HG02885 (cell line): ENCODE measurements around the gene ZNF318.

ENCODE experiments used
- ATAC-seq: cut with Tn5 transposase; IDR thresholded peaks from one replicate; pipeline ENCODE4 v1.9.1; 2021; ENCODE audit warnings: mild to moderate bottlenecking; ENCODE audit not compliant: unreplicated experiment, poor library complexity

ZNF318 gene

DNA sequence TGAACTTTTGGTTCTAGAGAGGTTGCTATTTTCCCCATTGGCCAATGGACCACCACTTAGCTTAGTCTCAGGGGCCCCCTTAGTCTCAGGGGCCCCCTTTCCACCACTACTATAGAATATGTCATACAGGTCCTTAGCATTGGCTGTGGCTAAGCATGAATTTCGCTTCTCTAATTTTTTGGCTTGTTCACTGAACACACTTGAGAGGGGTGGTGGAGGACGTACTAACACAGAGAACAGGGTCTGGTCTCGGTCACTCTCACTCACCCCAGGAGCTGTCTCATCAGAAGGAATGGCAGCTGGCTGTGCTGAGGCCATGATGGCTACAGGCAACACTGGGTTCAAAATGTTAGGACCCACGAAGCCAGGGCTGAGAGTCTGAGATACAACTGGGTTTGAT is 30.3 kb downstream of the ZNF318 start:
- ATAC-seq, result peak; percentile 89

DNA sequence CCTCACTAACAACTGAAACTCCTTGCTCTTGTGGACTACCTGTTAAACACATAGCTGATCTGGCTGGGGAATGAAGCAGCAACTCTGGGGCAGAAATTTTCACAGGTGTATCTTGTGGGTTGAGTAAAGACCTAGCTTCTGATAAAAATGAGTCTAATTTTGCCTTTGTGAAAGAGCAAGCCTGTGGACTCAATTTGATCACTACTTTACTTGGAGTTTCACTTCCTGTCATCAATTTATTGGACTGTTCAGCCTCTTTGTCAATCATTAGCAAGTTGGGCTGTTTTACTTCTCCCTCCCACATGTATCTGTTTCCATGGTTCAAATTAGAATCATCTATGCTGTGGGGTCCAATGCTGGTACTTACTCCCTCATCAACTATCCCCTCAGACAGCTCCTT is 31.2 kb downstream of the ZNF318 start:
- peak; percentile 44 for ATAC-seq

DNA sequence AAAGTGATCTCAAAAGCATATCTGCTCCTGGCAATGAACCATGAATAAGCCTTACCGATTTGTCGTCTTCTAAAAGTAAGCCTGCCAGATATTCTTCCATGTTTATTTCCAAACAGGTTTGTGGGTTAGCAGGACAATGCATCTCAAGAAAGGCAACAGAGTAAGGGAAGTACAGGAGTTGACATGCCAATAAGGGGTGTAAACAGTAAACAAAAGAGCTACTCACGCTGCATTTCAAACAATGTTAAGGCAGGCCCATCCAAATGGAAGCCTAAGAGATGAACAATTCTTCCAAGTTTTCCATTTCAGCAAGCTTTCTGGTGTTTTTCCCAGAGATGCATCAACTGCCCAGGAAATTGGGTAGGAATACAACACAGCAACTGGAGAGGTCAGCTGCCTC is 33.1 kb downstream of the ZNF318 start:
- ATAC-seq, result no peak

DNA sequence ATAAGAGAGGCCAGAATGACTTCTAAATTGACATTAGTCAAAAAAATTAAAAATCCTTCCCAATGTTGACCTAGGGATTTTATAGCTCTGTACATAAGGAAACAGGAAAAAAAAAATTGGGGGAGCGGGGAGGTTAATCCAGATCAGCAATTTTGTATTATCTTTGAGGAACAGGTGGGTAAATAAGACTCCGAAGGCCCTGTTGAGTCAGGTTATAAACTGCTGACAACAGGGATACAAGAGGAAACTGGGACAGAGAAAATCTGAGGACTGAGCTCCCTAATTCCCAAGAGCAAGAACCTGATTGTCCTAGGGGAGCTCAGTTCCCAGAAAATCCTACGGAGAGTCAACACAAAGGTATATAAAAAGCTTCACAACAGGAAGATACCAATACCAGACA is 34.0 kb downstream of the ZNF318 start:
- ATAC-seq, result no peak

DNA sequence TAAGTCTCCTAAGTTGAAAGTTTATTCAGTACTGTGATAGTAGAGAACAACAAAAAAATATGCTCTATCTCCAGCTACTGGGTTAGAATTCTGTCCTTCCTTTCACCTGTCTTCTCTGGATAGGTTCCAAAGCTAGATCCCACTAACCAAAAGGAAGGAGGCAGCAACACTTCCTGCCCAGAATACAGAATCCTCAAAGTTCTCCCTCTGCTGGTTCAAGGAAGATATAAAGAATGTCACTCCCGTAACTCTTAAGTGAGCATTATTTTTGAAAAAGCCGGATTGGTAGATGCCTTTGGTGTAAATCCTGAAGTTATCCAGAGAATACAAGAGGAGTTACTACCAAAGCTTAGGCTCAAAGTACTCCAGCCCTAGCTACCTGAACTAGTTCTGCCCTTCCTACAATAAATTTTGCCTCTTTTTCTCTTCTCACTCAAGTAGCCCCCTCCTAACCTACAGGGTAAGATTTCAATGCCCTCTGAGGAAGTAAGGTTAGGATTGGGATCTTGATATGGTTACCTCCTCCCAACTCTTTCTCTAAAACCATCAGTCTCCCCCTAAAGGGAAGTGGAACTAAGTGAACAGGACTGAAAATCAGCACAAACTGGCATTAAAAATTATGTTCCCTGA is 34.9 kb downstream of the ZNF318 start:
- no peak for ATAC-seq

DNA sequence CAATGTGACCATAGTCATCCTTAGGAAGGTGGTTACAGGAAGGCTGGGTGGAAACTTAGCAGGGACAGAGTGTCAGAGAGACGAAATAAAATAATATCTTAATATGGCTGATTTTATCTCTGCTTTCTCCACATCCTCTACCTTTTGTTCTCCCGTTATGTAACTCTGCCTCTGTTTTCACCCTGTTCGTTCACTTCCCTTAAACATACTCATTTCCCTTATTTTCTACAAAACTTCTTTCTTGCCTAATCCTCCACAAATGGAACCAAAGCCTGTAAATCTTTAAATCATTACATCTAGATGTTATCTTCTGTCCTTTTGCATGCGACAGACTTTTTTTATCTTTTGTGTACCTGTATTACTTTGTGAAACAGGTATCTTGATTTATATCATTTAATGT is 37.6 kb downstream of the ZNF318 start:
- no peak for ATAC-seq

DNA sequence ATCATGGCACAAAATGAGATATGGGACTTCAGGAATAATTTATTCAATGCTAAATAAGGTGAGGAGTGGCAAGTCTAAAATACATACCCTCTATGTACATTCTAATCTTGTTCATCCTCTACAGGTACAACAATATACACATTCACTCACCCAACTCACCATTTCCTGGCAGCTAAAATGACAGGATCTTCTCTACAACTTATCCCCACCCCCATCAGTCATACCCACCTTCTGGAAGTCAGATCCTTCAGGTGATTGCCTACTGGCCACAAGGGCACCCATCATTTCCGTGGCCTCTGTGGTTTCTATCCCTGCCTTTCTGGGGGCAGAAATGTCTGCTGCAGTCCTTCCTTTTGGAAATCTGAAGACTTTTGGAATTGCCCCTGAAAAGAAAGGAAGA is 38.0 kb downstream of the ZNF318 start:
- no peak for ATAC-seq

DNA sequence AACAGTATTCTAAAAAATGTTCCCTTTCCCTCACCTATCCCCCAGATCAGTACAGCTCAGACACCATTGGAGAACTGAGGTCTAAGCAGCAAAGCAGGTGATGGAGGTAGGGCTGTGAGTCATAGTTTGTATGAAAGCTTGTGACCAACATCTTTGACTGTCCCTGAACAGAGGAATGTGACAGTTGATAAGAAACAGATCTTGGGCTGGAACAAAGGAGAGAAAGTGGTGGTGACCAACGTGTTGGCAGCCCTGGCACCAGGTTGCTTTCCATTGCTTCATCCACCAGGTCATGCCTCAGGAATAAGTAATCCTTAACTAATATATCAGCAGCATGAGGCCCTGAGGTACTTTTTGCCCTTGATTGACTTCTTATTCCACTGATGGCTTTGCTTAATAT is 40.9 kb downstream of the ZNF318 start:
- no peak for ATAC-seq

DNA sequence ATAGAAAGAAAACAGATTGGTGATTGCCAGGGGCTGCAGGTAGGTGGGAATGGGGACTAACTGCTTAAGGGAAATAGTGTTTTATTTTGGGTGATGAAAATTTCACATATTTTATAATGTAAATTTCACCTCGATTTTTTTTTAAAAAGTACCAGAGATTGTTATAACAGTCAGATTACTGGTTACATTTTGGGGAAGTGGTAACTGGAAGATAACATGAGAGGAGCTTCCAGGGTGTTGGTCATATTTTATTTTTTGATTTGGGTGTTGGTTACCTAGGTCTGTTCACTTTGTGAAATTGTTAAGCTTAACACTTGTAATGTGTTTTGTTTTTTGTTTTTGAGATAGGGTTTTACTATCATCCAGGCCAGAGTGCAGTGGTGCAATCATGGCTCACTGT is 43.6 kb downstream of the ZNF318 start:
- no peak for ATAC-seq

DNA sequence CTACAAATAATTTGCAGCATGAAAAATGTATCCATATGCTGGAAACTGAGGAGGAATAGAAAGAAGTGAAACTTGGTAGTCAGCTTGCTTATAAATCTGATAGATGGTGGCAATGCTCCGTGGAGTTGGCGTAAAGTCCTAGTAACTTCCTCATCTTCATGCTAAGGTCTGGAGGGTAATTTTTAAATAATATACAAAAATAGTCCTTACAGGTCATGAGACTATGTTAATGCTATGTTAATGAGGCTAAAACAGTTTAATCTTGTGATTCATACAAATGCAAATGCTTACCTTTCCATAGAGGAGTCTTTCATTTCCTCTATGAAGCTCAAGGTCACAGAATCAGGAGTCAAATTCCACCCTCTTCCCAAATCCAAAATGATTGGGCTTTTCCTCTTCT is 51.4 kb downstream of the ZNF318 start:
- ATAC-seq, result no peak

DNA sequence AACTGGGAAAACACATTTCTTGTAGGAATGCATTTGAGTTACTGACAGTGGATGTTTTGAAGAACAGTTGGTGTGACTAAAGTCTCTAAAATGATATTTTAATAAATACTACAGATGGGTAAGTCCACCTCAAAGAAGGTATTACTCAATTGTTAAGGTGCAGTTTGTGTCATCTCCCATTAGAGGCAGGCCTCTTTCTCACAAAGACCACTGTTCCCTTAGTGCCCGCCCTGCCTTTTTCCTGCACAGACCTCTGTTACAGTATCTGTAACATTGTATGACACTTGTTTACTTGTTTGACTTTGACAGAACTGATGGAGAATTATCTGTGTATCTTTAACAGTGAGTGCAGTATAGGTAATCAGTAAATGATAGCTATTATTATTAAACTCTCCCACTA is 55.6 kb downstream of the ZNF318 start:
- ATAC-seq, result no peak

DNA sequence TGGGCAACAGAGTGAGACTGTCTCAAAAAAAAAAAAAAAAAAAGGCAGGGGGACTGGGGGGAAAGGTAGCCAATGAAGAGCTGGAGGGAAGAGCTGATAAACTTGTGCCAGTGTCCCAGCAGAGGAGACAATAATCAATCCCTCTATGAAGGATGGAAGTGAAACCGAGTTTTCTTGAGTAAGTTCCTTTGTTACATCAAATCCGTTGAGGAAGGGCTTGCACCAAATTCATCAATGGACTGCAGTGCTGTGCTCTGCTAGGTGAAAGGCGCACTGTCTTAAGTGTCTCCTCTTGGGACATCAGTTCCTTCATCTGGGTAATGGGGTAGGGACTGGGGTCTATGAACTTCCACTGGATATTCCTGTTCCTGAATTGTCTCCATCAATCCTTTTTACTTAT is 57.8 kb downstream of the ZNF318 start:
- ATAC-seq, result no peak

DNA sequence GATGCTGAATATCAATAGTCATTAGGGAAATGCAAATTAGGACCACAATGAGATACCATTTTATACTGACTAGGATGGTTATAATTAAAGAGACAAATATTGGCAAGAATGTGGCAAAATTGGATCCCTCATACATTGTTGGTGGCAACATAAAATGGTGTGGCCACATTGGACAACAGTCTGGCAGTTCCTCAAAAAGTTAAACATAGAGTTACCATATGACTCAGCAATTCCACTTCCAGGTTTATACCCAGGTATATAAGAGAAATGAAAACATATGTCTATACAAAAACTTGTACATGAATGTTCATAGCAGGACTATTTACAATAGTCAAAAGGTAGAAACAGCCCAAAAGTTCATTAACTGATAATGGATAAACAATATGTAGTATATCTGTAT is 58.8 kb downstream of the ZNF318 start:
- no peak for ATAC-seq

DNA sequence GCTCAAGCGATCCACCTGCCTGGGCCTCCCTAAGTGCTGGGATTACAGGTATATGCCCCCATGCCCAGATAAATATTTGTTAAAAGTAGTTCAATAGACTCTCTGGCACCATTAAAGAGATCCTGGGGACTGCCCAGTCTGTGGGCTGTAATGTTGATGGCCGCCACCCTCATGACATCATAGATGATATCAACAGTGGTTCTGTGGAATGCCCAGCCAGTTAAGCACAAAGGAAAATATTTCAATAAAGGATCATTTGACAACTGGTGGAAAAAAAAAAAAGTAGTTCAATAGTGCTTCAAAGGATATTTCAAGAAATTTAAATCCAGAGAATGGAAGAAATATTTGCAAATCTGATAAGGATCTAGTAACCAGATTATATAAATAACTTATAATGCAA is 59.3 kb downstream of the ZNF318 start:
- ATAC-seq, result no peak

DNA sequence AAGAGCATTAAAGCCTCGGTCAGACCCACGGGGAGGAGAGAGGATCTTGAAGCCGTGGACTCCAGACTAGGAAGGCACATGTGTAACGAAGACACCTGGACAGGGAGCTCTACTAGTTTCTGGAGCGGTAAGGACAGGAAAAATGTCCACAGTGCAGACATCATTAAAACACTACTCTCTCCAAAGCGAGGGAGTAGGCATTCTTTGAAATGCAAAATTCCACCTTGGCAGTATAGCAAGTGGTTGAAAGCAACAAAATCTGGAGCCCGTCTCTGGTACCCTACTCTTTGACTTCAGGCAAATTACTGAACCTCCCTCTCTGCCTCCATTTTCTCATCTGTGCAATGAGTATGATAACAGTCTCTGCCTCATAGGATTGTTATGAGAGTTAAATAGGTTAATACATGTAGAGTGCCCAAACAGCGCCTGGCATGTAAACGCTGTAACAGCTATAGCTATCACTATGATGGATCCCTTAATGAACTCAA is 60.4 kb downstream of the ZNF318 start:
- no peak for ATAC-seq

DNA sequence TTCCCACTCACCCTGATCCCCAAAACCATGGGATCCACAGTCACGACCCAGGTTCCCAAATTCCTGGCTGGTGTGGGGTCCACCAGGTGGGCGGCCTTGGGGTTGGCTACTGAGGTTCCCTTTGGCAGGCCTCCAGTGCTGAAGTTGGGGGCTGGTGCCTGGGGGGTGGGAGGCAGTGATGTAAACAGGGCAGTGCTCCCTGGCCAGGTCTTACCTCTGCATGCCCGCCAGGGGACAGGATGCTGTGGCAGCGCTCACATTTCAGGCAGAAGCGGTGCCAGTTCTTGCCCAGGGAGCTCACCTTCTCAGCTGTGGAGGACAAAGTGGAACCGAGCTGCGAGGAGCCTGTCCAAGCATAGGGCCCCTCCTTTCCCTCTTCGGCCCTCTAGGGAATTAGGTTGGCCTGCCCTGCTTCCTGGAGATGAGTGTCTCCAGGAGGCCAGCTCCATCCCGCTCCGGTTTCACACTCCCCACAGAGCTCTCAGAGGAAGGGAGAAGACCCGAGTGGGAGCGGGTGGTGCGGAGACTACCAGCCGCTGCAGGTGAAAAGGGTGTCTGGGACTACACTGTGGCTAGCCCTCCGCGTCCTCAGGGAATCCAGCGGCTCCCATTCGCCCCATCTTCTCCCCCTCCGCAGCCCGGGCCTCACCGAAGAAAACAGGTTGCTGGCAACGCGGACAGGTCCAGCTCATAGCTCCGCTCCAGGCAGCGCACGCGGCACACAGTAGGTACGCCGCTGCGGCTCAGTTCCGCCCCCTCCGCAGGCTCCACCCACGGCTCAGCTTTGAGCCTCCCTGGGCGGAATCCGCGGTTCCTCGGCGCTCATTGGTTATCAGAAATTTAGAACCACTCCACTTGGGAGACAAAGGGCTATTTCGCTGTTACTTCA is 61.1 kb downstream of the ZNF318 start, which contains the start of gene CRIP3:
TSS of gene CRIP3 (minus strand) at position 726 of the 889 bp plus-strand sequence. CDS start at position 692, 34 bp downstream.
- ATAC-seq, result peak; percentile 73

DNA sequence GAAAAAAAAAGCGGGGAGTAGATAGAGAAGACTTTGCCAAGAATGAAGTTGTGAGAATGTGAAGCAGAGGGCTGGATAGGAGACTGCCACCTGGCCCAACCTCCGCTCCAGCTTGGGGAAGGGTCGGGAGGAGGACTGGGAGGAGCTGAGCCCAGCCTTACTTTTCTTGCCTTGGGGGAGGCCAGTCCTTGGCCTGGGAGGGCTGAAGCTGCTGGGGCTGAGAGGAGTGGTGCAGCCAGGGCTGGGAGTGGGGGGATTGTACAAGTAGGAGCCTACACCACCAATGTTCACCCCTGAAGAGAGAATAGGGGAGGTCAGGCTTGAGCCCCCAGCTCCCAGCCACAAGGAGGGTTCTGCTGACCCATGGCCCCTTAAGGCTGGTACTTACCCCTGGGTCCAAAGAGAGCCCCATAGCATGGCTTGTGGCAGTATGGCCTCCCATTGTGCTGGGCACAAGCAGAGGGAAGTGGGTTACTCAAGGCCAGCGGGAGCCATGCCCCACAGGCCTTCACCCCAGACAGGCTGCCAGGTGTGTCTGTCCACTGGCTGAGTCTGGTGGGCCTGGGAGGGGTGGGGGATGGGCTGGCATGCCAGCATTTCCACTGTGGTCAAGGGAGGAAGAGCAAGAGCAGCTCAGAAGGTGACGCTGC is 61.9 kb downstream of the ZNF318 start:
- no peak for ATAC-seq

DNA sequence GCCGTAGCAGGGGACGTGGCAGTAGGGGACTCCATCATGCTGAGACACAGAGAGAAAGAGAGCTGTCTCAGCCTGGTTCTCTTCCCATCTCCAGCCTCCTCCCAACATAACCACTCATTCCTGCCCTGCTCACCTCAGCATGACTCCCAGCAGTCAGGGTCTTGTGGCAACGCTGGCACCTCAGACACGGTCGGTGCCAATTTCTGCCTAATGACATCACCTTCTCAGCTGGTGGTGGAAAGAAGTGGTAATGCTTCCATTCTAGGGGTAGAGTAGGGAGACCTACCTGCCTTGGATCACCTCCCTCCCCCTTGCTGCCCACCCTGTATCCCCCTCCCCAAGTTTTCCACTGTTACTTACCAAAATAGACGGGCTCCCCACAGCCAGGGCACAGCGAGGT is 63.4 kb downstream of the ZNF318 start:
- ATAC-seq, result no peak

DNA sequence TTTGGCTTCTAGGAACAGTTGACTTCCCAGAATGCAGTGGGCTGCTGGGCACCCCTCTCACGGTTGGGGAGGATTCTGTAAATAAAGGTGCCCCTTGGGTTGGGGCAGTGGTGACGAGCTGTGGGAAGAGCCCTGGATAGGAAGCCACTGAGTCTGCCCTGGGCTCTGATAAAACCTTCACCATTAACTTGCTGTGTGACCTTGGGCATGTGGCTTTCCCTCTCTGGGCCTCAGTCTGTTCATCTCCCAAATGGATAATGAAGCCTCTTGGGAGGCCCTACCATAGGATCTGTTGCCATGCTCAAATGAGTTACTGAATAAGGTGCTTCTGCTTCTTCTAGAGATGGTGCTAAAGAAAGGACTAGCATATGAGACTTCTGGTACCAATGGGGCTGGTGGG is 64.6 kb downstream of the ZNF318 start:
- ATAC-seq, result no peak

DNA sequence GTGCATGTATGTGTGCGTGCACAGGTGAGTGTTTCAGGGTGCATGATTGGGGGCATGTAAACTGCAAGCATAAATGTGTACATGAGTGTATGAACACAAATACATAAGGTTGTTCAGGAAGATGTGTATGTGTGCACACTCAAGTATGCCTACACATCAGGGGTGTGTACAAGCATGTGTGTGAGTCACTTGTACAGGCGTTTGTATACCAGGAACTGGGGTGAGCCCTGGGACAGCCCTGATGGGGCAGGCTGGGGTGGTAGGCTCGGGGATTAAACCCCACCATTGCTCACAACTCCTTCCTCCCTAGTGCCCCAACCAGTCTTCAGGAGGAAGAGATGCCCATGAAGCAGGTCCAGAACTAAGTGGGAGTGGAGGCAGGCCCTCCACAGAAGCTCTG is 65.1 kb downstream of the ZNF318 start:
- ATAC-seq, result no peak

DNA sequence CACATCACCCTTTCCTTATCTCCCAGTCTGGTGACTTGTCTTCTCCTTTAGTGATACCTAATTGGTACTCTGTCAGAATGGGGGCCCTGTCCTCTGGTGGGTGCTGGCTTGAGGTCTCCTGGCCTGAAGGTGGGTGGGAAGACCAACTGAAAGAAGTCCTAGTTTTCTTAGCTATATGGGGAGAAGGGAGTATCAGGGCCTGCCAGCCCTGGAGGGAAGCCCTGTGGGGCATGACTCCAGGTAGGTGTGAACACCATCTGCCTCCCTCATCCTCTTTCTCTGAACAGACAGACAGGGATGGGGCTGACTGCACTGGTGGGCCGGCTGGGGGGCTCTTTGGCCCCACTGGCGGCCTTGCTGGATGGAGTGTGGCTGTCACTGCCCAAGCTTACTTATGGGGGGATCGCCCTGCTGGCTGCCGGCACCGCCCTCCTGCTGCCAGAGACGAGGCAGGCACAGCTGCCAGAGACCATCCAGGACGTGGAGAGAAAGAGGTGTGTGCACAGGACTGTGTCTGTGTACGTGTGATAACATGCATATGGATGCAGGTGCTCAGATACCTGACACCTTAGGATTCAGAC is 65.6 kb downstream of the ZNF318 start:
- ATAC-seq, result no peak
